Measurements from ENCODE around the gene GUCD1.

GUCD1 gene

DNA sequence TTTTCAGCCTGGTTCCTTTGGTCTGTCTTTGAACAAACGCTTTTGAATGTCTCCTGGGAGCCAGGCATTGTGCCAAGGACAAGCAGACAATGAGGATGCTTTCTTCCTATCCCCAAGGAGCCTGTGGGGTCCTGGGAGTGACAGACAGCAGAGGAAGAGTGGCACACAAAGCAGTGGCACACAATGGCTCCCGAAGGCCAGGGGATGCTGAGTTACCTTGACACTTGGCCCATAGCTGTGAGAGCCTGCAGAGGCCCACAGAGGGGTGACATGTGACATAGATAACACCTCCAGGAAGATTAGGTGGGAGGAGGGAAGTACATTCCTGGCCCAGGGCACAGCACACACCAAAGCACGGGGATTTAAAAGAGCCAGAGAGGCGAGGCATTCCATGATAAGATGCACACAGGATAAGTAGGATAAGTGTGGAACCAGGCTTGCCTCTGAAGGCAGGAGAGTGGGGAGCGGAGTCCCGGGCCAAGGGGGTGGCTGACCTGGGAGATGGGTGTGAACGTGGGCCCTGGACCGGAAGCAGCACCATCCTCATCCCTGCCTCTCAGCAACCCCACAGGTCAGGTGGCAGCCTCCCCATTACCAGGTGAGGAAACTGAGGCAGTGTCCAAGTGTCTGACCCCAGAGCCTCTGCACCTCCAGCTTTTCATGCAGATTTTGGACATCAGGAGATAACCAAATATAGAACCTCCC is 53.5 kb downstream of the GUCD1 start:
- DNase-seq: no peak

DNA sequence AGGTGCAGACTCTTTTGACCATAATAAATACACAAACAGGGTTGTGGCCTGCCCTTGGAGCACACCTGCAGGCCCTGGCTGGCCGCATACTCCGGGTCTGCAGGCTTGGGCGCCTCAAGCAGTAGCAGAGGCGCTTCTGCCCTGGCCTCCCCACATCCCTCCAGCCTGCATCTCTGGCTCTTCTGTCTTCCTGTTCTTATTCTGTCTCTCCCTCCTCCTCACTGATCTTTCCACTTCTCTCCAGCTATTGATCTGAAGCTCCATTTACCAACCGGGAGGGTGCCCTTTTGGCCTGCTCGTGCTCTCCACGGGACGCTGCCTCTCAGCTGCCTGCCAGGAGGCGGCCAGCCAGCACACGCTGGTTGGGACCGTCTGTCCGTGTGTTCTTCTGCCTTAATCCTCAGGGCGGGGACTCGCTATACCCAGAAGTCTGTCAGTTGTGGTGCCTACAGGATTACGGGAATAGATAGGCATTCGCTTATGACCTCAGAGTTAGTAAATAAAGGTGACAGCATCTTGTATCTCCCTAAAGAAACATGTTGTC is 54.6 kb downstream of the GUCD1 start:
- no peak for DNase-seq

DNA sequence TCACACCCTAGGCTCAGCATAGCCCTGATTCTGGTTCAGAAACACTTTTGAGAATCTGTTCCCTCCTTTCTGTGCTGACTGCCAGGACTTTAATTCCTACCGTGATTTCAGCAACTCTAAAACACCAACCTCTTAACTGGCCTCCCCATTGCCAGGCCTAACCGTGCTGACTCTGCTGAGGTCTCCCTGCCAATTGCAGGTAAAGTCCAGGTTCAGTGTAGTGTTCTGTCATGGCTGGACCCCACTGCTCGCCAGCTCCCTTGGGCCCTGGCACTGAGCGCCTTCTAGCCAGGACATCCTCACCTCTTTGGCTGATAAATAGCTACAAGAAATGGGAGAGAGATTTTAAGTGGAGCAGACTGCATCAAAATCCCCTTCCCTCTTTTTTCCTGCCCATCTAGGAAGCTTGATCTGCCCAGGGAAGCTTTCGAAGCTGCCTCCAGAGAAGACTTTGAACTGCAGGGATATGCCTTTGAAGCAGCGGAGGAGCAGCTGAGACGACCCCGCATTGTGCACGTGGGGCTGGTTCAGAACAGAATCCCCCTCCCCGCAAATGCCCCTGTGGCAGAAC is 55.1 kb downstream of the GUCD1 start:
- no peak for DNase-seq

DNA sequence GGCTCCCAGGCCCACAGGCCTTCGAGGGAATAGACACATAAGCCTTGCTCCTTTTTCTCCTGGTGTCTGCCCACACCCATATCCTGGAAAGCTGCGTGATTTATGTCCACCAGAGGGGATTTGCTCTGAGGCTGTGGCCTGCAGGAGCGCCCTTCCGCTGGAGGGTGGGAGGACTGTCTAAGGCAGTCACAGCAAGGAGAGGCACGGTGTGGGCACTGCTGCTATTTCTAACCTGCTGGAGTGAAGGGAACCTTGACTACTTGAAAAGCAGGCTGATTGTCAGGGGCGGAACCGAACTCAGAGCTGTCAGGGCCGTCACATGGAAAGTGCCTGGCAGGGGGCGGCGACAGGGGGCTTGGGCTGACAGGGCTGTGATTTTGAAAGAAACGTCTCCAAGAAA is 56.1 kb downstream of the GUCD1 start:
- no peak for DNase-seq

DNA sequence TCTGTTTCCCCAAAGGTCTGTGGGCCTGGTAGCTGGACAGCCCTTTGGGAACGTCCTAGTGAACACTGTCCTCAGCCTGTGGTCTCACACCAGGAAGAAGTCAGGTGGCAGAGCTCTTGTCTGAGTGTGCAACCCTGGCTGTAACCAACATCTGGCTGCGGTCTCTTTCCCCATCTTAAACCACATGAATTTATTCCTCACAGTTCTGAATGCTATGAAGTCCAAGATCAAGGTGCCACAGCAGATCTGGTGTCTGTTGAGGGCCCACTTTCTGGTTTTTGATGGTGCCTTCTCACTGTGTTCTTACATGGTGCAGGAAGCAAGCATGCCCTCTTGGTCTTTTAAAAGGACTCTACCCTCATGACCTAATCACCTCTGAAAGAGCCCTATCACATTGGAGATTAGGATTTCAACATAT is 57.1 kb downstream of the GUCD1 start:
- DNase-seq: no peak

DNA sequence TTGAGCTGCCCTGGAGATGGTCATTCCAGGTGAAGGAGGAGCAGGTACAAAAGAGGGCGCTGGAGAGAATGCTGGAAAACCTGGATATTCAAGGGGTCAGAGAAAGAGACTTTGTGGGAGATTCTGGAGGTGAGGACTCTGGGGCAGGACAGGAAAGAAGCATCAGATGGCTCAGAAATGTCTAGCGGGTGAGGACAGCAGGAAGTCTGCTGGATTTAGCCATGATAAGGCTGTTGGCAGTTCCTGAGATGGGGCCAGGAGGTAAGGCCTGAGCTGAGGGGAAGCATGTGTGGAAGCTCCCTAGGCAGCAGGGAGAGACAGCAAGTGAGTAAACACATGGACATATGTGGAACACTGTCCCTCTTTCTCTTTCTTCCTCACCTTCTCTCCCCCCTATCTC is 58.3 kb downstream of the GUCD1 start:
- DNase-seq: no peak

DNA sequence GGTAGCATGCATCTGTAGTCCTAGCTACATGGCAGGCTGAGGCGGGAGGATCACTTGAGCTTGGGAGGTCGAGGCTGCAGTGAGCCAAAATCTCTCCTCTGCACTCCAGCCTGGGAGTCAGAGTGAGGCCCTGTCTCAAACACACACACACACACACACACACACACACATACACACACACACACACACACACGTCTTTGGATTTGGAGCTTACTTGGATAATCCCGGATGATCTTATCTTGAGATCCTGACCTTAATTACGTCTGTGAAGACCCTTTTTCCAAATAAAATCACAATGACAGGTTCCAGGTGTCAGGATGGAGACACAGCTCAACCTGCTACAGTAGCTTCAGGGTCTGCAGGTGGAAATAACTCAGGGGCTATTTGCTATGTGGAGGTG is 58.7 kb downstream of the GUCD1 start:
- no peak for DNase-seq

DNA sequence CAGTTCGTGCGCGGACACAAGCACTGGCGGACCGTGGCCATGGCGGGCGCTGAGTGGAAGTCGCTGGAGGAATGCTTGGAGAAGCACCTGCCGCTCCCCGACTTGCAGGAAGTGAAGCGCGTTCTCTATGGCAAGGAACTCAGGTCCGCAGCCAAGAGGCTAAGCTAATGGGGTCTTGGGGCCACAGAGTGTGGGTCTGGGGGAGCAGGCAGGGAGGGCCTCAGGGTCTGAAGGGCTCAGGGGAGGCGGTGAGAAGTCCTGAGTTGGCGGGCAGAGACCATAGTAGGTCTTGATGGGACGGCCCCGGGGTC is 59.6 kb downstream of the GUCD1 start:
- no peak for DNase-seq

DNA sequence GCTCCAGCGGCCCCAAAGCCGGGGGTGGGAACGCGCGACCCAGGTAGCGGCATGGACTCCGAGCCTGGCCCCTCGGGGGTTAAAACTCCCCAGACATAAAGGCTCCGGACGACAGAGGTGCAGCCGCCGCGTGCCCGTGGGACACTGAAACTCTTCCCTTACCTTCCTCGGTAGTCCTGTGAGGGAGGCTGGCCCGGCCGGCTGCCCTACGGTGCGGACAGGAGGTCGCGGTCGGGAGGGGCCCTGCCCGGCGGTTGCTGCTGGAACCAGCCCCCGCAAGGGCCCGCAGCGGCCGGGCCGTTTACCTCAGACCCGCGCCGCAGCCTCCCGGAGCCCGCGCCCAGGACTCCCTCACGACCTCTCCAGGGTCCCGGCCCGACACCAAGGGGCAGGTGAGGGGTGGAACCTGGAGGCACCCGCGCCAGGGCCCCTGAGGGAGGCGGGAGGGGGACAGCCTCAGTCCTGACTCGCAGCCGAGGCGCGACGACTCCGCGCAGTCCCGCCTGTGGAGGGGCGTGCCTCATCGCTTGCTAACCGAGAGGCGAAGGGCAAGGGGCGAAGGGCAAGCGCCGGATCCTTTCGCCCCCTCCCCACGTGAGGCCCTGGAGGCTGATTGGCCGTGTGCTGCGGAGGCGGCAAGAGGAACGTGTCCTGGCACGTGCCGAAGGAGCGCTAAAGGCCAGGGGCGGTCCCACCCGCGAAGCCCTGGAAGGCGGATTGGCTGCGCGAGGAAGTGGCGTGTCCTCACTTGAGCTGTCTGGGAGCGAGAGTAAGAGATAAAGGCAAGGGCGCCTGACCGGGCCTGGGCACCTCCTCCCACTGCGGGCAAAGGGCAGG is 60.2 kb downstream of the GUCD1 start, which contains the start of gene UPB1:
Gene UPB1, plus strand, starts transcription at position 805 of the 837 bp plus-strand sequence. CDS start 72 bp downstream, outside the sequence.
- no peak for DNase-seq

DNA sequence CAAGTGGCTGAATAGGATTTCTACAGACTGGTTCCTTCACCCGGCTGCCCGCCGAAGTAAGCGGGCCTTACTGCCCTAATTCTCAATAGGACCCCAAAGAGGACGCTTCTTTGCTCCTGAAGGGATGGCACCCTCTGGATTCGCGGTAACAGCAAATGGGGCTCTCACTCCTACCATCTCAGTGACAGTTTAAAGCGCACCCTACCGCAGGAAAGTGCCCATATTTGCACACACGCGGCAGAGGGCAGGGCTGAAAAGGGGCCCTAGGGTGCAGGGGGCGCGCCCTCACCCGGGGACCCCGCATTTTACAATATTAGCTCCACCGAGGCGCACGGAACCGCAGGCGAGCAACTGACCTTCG is 60.8 kb downstream of the GUCD1 start:
- DNase-seq: no peak

DNA sequence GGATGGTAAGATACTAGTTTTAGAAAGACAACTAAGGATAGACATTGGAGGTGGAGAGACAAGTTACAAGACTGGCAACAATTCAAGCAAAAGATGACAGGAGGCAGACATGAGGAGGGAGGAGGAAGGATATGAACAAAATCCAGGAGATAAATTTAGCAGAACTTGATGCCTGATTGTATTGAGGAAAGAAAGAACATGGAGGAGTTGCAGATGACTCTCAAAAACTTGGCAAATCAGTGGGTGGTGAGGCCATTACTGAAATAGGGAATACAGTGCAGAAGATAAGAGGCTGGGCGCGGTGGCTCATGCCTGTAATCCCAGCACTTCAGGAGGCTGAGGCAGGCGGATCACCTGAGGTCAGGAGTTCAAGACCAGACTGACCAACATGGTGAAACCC is 62.5 kb downstream of the GUCD1 start:
- no peak for DNase-seq

All from activated CD8-positive, alpha-beta memory T cell treated with anti-CD3 and anti-CD28 coated beads, Interleukin-2, amount 50 U/mL, for 48 hours (primary cell).